Pancreas (tissue), 10 donors: ENCODE measurements around the gene ZCCHC17. TPM values are rescaled to one million over a fixed set of nuclear protein-coding genes. Genes with fewer than 3 reads are reported as not detected.

Experiments
- ATAC-seq, 4 donors: fragments of 200-7000 bp; cut with Tn5 transposase; one replicate each; pipeline versions ENCODE4 v1.8.0 to v1.9.1; 2020; ENCODE audit warnings: mild to moderate bottlenecking in 4 of 4, moderate library complexity in 4 of 4
- DNase-seq, 6 donors: peaks; one replicate each; pipeline ENCODE4 v3.0.0-alpha.2; 2020
- FAIRE-seq: peaks from 2 replicates; lab custom pipeline; 2012; peaks lifted over from hg19 to GRCh38; lab: Jason Lieb, UNC
- H3K27ac ChIP-seq, 4 donors: fragments of 200-600 bp; sonication (generic); 1 replicate in 3 of 4; 2 replicates in 1 of 4; pipeline versions ENCODE4 v1.5.0 to v1.8.0; 2020
- H3K27me3 ChIP-seq, 4 donors: fragments of 200-600 bp; one replicate each; pipeline ENCODE4 v1.8.0; 2021
- H3K36me3 ChIP-seq, 3 donors: fragments of 200-600 bp; sonication (generic) in 1 of 3; one replicate each; pipeline versions ENCODE4 v1.5.0 to v1.8.0; 2020 to 2021
- H3K4me1 ChIP-seq, 3 donors: fragments of 200-600 bp; one replicate each; pipeline ENCODE4 v1.8.0; 2021
- H3K4me3 ChIP-seq, 4 donors: fragments of 200-600 bp; sonication (generic) in 2 of 4; one replicate each; pipeline versions ENCODE4 v1.5.0 to v1.8.0; 2020 to 2021
- H3K9me3 ChIP-seq, 4 donors: fragments of 200-600 bp; one replicate each; pipeline ENCODE4 v1.8.0; 2021
- WGBS, 2 donors: extraction: QIAGEN DNeasy Blood & Tissue Kit; methylation state at CpG; one replicate each; pipeline ENCODE4 v1.1.7; 2013; 5-methylcytosine and 5-hydroxymethylcytosine counted together
- intact Hi-C, 3 donors: fragments of 100-400 bp; cut with DNase I; formaldehyde crosslinking; loops; one replicate each; pipeline versions ENCODE4 v1.11.1 to v1.14.2; 2022
- polyA plus RNA-seq, 2 donors: library from polyadenylated mRNA; stranded (reverse); fragments of 200-250 nt; gene quantifications; one replicate each; pipeline ENCODE4 v1.2.3, GENCODE V29; 2013
- total RNA-seq, 6 donors: library from RNA; stranded (reverse); fragmentation: NEBNext Ultra II Directional in 4 of 6; extraction: Animal tissue kit (Norgen Biotek cat#: 25700) in 4 of 6; gene quantifications; one replicate each; pipeline versions ENCODE4 v1.2.1 to v1.2.4, GENCODE V29; 2021 to 2023
- TF ChIP-seq, protein P1 (sequence below), 4 donors: fragments of 200-600 bp; sonication (generic) in 3 of 4; IDR thresholded peaks; one replicate each; pipeline versions ENCODE4 v1.5.0 to v1.8.0; 2021; ENCODE audit warnings: antibody characterized with exemption in 4 of 4
- donor health status: healthy with polysubstance abuse.
- donor health status: DM: no; HTN: no; CAD: no; lungs with moderate emphysema.
- donor health status: DM: no; HTN: no; CAD: no.
- donor health status: control.
- donor health status: control.
- donor health status: Bipolar disorder and iron deficiency.
- donor health status: DM: yes; HTN: yes; CAD: no.
- donor health status: DM: no; HTN: no; CAD: no.
- donor health status: DM: no; HTN: no; CAD: no.
- donor health status: DM: yes; HTN: yes; CAD: no.

Gene ZCCHC17
- total and polyA plus RNA-seq, 8 donors, result 5.6 to 20.3 (median 9.5) TPM

GRCh38 chr1:31315902-31316301 is 19.1 kb downstream of the ZCCHC17 start:
- FAIRE-seq (no peak), ATAC-seq (no peak), DNase-seq (no peak)
- no peak overlapping the region for H3K4me3 ChIP-seq
- TF ChIP-seq, protein P1, sequence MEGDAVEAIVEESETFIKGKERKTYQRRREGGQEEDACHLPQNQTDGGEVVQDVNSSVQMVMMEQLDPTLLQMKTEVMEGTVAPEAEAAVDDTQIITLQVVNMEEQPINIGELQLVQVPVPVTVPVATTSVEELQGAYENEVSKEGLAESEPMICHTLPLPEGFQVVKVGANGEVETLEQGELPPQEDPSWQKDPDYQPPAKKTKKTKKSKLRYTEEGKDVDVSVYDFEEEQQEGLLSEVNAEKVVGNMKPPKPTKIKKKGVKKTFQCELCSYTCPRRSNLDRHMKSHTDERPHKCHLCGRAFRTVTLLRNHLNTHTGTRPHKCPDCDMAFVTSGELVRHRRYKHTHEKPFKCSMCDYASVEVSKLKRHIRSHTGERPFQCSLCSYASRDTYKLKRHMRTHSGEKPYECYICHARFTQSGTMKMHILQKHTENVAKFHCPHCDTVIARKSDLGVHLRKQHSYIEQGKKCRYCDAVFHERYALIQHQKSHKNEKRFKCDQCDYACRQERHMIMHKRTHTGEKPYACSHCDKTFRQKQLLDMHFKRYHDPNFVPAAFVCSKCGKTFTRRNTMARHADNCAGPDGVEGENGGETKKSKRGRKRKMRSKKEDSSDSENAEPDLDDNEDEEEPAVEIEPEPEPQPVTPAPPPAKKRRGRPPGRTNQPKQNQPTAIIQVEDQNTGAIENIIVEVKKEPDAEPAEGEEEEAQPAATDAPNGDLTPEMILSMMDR (IDR thresholded peaks at IDR 0.05), result no peak
- H3K9me3 ChIP-seq, result no peaks in the 10 kb centered on the region
- H3K27ac ChIP-seq, result no peak overlapping the region
- H3K4me1 ChIP-seq, result no peaks in the 10 kb centered on the region
- WGBS, 2 donors, result 90 to 92% methylated on average over 3 of the region's 3 CpGs
- intact Hi-C loops, result no loop called here
- H3K36me3 ChIP-seq, result peaks cover 0 to 34% (median 8%) of the 10 kb centered on the region in 3 donors
- H3K27me3 ChIP-seq, result no peaks in the 10 kb centered on the region

GRCh38 chr1:31318146-31318545 is 21.3 kb downstream of the ZCCHC17 start:
- Histone ChIP-seq H3K36me3 (peaks cover 0 to 19% (median 3%) of the 10 kb centered on the region in 3 donors), H3K27ac (no peak overlapping the region), H3K4me3 (no peak overlapping the region), H3K4me1 (no peaks in the 10 kb centered on the region), H3K9me3 (no peaks in the 10 kb centered on the region), H3K27me3 (no peaks in the 10 kb centered on the region)
- intact Hi-C loops, result no loop called here
- no peak for ATAC-seq
- DNase-seq, result no peak
- TF ChIP-seq, protein P1 (IDR thresholded peaks at IDR 0.05), result no peak
- no peak for FAIRE-seq
- WGBS, 2 donors, result 63 to 65% methylated on average over 1 of the region's 1 CpG

DNA sequence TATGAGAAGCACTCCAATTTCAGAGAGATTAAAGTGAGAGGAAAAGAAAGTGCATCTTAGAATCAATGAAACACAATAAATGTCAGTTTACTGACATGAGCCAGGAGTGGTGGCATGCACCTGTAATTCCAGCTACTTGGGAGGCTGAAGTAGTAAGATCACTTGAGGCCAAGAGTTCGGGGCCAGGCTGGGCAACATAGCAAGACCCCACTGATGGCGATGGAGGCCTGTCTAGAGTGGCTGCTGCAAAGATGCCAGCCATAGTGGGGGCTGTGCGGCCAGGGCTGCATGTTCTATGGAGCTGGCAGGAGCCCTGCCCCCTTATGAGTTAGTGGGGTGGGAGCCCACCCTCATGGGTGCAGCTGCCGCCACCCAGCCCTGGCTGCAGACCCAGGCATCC is 27.3 kb downstream of the ZCCHC17 start:
- H3K27me3 ChIP-seq, result no peaks in the 10 kb centered on the region
- H3K4me1 ChIP-seq, result no peaks in the 10 kb centered on the region
- H3K4me3 ChIP-seq, result no peak overlapping the region
- H3K27ac ChIP-seq, result no peak overlapping the region
- peaks cover 0 to 13% (median 0%) of the 10 kb centered on the region in 3 donors for H3K36me3 ChIP-seq
- ATAC-seq, result no peak
- FAIRE-seq, result no peak
- TF ChIP-seq, protein P1 (IDR thresholded peaks at IDR 0.05), result no peak
- no peak for DNase-seq
- intact Hi-C loops, result no loop called here
- H3K9me3 ChIP-seq, result no peaks in the 10 kb centered on the region
- 96 to 97% methylated on average over 4 of the region's 4 CpGs for WGBS, 2 donors

DNA sequence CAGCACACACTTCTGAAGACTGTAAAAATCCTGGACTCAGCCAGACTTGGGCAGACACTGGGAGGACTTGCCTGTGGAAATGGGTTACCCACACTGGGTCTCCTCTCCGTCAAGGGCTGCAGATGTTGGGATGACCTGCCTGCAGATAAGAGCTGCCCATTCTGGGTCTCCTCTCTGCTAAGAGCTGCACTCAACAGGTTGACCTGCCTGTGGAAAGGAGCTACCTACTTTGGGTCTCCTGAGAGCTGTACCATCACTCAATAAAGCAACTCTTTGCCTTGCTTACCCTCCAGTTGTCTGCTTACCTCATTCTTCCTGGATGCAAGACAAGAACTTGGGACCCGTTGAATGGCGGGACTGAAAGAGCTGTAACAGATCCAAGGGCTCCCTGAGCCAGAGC is 28.2 kb downstream of the ZCCHC17 start:
- Histone ChIP-seq H3K9me3 (no peaks in the 10 kb centered on the region), H3K4me1 (no peaks in the 10 kb centered on the region), H3K27me3 (no peaks in the 10 kb centered on the region), H3K4me3 (no peak overlapping the region), H3K27ac (no peak overlapping the region), H3K36me3 (peaks cover 0 to 4% (median 0%) of the 10 kb centered on the region in 3 donors)
- FAIRE-seq, result no peak
- WGBS, 2 donors, result 94 to 97% methylated on average over 3 of the region's 3 CpGs
- no peak for ATAC-seq
- DNase-seq, result no peak
- intact Hi-C loops, result no loop called here
- TF ChIP-seq, protein P1 (IDR thresholded peaks at IDR 0.05), result no peak

DNA sequence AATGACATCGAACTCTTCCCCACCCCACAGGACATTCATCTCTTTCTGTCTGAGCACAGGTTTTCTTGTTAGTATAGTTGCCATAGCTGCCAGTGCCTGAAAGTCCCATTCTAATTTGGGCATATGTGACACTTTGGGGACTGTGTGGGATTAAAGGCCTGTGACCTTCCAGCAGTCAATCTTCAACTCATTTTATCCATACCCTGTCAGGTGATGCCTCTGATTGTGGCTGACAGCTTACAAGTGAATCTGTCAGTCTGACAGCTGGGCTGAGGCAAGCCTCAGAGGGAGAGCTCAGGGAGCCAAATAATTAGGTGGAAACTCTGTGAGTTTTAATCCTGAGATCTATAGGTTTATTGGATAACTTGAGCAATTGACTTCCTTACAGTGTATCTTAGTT is 29.6 kb downstream of the ZCCHC17 start:
- intact Hi-C loops, result no loop called here
- H3K9me3 ChIP-seq, result no peaks in the 10 kb centered on the region
- TF ChIP-seq, protein P1 (IDR thresholded peaks at IDR 0.05), result no peak
- H3K27me3 ChIP-seq, result no peaks in the 10 kb centered on the region
- ATAC-seq, result no peak
- DNase-seq, result no peak
- 85 to 93% methylated on average over 1 of the region's 1 CpG for WGBS, 2 donors
- no peak overlapping the region for H3K27ac ChIP-seq
- H3K36me3 ChIP-seq, result no peaks in the 10 kb centered on the region
- no peaks in the 10 kb centered on the region for H3K4me1 ChIP-seq
- FAIRE-seq, result no peak
- no peak overlapping the region for H3K4me3 ChIP-seq
